ENCODE measurements around the gene FZD2. TPM values are rescaled to one million over a fixed set of nuclear protein-coding genes. Genes with fewer than 3 reads are reported as not detected.
"Not testable (repeated sequence)": the region's sequence is repeated elsewhere in the genome, so short reads cannot be mapped to it uniquely, and the experiment has no call there.

The FZD2 gene
- total RNA-seq, 1 donor from 2014 or later: 0.12 TPM

DNA sequence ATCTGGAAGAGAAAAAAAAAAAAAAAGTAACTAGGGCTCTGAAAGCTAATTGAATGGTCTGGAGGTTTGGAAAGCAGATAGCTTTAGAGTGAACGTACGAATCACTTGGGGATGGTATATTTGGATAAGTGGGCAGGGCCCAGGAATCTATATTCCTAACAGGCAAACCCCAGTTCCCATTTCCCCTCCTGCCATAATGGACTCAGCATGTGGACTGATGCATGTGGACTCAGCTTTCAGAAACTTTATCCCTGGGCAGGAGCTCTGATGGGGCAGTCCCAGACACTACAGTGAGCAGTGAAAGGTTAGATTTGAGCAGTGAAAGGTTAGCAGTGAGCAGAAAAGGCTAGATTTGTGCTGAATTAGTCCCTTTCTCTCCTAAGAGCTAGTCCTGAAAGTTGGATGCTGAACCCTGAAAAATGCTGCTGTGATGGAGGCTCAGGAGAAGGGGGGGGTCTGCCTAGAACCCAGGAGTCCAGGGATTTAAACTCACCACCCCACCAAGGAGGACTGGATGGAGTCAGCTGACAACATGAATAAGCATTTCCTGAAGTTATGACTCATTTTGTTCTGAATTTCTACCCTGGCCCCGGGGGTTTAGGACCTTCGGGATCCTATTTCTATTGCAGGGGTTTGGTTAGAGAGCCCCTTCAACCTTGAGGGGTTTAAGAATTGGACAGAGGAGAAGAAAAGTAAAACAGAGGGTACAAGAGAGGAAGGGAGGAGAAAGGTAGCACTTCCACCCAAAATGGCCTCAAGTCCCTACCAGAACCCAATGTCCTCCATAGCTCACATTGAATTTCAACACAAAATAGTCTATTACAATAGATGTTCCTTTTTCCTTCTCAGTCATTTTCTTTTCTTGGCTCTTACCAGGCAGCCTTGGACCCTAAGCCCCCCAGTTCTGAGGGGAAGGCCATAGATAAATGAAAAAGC lies 10.3 kb upstream of the FZD2 start:
- intact Hi-C loops (cut with micrococcal nuclease): no loop called here

DNA sequence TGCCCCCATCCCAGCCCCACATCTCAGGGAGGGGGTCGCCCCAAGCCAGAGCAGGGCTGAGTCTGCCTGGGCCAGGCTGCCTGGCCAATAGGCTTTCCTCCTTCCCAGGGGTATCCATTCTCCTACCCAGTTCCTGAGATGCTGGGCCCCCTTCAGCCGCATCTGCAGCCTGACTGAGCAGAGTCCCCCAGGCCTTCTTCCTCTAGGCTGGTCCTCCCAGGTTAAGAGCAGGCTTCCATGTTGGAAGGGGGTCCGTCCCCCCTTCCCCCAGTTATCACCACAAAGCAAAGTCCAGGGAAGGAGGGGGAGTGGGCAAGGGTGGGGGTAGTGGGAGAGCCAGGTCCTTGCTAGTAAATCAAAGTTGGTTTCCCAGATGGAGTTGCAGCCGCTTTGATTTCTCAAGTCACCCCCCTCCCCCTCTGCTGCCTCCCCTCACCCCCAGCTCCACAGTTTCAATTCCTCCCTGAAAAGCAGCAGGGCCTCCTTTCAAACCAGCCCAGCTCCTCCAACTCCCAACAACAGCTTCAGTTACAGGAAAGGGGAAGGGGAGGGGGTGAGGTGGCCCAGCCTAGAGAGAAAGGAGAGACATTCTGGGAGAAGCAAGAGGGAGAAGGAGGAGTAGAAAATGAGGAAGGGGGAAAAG lies 9.5 kb upstream of the FZD2 start:
- intact Hi-C loops (cut with micrococcal nuclease): no loop called here

DNA sequence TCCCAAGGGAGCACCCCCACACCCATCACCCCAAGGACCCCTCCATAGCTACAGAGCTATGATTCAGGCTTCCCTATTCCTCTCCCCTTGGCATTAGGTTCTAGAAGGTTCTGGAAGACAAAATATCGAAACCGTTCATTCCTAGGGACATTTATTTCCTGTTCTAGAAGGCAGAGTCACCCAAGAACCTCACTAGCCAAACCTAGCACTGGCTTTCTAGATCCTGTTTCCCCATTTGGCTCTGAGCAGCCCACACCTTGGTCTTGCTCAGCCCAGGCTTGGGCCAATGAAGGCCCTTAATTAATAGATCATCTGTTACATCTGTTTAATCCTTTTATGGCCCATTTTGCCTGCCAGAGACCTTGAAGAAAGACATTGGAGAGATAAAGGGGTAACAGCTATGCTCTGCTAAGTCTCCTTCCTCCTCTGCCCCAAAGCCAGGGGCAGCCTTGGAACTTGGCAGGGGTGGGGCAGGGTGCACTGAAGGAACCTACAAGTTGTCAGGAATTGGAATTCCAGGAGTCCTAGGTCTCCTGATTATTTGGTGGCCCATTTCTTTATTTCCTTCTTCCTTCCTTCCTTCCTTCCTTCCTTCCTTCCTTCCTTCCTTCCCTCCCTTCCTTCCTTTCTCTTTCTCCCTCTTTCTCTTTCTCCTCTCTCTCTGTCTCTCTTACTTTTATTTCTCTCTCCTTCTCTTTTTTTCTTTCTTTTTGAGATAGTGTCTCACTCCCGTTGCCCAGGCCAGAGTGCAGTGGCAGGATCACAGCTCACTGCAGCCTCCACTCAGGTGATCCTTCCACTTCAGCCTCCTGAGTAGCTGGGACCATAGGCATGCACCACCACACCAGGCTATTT lies 8.7 kb upstream of the FZD2 start:
- intact Hi-C loops (cut with micrococcal nuclease): no loop called here

DNA sequence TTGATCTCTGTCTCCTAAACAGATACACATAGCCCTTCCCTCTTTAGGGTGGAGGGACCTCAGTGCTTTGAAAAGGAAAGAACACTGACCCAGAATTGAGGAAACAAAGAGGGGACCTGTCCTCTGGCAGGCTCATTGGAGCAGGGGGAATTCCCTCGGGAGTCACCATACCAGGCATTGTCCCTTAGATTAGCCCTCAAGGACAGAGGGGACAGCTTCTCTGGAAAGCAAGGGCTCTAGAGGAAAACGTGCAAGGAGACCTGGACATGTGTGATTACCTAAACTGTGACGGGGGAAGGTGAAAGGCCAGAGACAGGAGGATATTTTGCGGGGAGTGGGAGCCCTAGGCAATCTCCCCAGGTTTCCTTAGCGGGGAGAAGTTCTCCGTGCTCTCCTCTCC lies 7.6 kb upstream of the FZD2 start:
- intact Hi-C loops (cut with micrococcal nuclease): no loop called here

GRCh38 chr17:44552361-44552760 lies 4.9 kb upstream of the FZD2 start:
- intact Hi-C loops (cut with micrococcal nuclease): no loop called here

- intact Hi-C loops (cut with micrococcal nuclease): no loop called here
These were observed 2.2 kb upstream of the FZD2 start for GRCh38 chr17:44555099-44555498.

DNA sequence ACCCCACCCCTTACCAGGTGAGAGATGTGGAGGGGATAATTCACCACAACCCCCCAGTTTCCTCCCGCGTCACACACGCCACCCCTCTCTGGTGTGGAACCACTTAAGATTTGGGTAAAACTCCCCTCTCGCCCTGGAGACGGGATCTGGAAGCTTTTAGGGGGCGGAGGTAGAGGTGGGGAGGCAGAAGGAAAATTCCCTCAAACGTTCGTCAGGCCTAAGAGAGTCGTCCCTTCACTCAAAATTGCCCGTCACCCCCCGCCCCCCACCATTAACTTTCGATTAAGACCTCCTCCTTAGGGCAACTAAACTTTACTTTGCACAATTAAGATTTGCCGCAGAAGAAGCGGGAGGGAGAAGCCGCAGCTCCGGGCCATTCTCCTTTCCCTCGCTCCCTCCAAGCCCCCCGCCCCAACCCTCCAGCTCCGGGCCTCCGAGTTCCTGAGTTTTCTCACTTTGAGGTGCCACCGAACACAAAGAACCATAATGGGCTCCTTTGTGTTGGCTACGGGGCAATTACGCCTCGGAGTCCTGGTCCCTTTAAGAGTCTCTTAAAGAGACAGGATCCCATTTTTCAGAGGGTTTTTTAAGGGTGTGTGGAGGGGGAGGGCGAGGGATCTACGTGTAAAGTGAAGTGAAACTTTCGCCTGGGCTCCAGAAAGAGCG lies 985 bp upstream of the FZD2 start:
- intact Hi-C loops (cut with micrococcal nuclease): no loop called here

GRCh38 chr17:44557651-44558285 lies 484 bp downstream of the FZD2 start:
- intact Hi-C loops (cut with micrococcal nuclease): loop anchor here (1.0 kb wide), 1 partner anchor 151 kb away; the partner anchor contains the start of gene DBF4B

DNA sequence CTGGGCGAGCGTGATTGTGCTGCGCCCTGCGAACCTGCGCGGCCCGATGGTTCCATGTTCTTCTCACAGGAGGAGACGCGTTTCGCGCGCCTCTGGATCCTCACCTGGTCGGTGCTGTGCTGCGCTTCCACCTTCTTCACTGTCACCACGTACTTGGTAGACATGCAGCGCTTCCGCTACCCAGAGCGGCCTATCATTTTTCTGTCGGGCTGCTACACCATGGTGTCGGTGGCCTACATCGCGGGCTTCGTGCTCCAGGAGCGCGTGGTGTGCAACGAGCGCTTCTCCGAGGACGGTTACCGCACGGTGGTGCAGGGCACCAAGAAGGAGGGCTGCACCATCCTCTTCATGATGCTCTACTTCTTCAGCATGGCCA lies 1.0 kb downstream of the FZD2 start:
- intact Hi-C loops (cut with micrococcal nuclease): no loop called here

- intact Hi-C loops (cut with micrococcal nuclease): no loop called here
These were observed 1.7 kb downstream of the FZD2 start for GRCh38 chr17:44558710-44559633.

- intact Hi-C loops (cut with micrococcal nuclease): no loop called here
These were observed 2.6 kb downstream of the FZD2 start for GRCh38 chr17:44559634-44560554.

GRCh38 chr17:44561237-44561623 lies 3.9 kb downstream of the FZD2 start:
- intact Hi-C loops (cut with micrococcal nuclease): no loop called here

DNA sequence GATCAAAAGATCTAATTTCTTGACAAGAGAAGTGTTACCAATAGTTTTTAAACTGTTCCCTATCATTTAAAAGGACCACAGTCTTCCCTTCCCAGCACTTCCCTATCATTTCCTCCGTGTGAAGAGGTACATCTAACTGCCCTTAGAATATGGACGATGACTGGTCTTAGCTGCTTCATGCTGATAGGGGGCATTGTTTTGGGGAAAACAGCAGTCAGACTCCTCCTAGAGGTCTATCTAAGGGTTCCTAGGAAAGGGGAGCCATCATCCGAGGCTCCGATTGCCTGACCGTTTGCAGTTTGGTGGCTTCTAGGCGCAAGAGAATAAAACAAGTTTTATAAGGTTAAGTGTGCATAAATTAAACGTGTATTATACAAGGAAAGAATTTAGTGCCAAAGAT lies 7.1 kb downstream of the FZD2 start:
- intact Hi-C loops (cut with micrococcal nuclease): no loop called here

GRCh38 chr17:44565866-44566443 lies 8.7 kb downstream of the FZD2 start:
- intact Hi-C loops (cut with micrococcal nuclease): no loop called here

GRCh38 chr17:44568311-44568944 lies 11.1 kb downstream of the FZD2 start:
- intact Hi-C loops (cut with micrococcal nuclease): not testable (repeated sequence)

DNA sequence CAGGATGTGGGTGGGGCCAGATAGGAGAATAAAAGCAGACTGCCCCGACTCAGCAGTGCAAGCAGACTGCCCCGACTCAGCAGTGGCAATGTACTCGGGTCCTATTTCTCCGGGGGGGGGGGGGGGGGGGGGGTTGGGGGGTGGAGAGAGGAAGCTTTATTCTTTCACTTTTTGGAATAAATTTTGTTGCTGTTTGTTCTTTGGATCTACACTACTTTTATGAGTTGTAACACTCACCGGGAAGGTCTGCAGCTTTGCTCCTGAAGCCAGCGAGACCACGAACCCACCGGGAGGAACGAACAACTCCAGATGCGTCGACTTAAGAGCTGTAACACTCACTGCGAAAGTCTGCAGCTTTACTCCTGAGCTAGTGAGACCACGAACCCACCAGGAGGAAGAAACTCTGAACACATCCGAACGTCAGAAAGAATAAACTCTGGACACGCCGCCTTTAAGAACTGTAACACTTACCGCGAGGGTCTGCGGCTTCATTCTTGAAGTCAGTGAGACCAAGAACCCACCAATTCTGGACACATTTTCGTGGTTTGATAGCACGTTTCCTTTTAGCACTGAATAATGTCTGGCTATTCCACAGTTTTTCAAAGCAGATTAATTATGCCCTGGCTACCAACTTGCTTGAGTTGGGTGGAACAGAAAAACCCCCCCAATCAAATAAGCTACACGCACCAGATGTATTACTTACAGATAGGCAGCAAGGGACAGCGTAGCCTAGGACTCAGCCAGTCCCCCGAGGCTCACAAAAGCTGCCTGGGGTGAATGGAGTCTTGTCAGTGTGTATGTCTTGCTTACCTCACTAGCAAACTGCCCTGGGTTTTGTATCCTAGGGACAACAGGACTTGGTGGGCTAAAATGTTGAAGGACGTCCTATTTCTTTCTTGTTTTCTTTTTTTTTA lies 11.9 kb downstream of the FZD2 start:
- intact Hi-C loops (cut with micrococcal nuclease): no loop called here

GRCh38 chr17:44572801-44573200 lies 15.5 kb downstream of the FZD2 start:
- intact Hi-C loops (cut with micrococcal nuclease): no loop called here
